NCI-H2081 (cell line): ENCODE results near the gene MAPKAPK2.

Experiments
- DNase-seq, 2 experiments: peaks; one replicate each; lab custom pipeline; 2025; lab: John Stamatoyannopoulos, UW

MAPKAPK2 gene

DNA sequence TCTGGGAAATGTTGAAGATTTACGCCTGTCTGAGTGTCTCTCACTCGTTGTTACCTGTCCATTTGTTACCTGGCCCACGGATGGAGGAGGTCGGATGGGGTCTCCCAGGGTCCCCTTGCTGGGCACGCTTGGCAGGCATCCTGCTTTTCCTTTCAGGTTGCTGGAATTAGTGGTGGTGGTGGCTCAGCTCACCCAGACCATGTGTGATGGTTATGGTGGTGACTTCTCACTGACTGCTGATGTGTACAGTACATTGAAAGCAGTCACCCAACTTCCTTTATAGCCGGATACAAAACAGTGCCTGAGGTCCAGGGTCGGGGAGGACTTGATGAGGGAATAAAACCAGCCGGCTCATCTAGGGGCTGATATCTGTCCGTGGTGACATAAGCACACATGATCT is 19.5 kb downstream of the MAPKAPK2 start:
- DNase-seq, result no peak

DNA sequence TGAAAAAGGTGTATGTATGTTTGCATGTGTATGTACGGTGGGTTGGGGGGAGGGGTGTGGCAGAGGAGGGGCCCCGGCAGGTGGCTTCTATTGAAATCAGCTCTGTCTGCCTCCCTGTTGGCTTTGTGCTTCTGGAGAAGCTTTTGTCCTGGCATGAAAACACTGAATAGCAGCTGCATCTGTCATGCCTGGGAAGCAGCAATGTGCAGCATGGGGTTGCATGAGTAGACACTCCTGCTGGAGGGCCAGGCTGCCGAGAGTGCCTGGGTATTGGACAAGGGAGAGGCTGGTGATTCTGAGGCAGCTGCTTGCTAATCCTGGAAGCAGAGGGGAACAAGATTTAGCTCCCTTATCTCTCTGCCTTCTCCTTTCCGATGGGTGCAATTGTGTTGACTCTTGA is 20.5 kb downstream of the MAPKAPK2 start:
- DNase-seq, result peak; percentile 83 to 86

DNA sequence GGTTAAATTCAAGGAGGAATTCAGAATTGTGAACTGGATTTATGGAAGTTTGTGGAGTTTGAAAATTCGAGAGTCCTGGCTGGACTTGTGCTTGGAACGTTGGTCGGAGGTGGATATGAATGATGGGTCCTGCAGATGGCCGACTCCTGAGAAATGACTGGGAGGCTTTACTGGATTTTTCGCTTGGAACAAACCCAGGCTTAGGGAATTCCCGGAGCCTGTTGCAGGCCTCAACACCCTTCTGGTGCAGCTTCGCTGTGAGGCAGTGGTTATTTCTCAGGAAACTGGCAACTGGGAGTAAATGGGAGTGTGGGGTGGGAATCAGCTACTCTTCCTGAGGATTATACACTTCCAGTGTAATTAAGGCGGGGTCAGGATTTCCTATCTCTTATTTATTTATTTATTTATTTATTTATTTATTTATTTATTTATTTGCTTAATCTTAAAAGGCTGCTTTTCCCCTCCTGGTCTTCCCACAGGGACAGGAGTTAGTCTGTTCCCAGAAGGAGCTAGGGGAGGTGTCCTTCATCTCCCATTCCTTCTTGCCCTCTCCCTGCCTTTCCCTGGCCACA is 21.1 kb downstream of the MAPKAPK2 start:
- DNase-seq, result no peak

DNA sequence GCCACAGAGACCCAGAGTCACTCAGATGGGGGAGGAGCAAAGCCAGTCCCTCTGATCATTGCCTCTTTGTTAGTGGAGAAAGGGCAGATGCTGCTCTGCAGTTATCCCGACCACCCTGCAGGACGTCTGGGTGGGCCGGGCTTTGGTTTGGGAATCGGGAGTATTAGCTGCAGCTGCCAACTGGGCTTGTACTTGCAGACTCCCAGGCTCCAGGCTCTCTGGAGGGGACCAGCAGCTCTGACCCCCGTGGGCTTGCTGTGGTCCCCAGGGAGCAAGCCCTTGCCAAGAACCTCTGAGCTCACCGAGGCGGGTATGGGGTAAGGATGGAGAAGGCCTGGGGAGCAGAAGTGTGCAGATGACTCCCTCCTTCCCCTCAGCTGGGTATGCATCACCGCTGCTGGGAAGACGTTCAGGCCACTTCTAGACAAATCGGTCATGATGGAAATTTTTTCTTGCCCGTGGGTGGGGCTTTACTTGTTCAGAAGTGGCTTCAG is 21.6 kb downstream of the MAPKAPK2 start:
- DNase-seq, result peak in 1 of 2 experiments; percentile 13

DNA sequence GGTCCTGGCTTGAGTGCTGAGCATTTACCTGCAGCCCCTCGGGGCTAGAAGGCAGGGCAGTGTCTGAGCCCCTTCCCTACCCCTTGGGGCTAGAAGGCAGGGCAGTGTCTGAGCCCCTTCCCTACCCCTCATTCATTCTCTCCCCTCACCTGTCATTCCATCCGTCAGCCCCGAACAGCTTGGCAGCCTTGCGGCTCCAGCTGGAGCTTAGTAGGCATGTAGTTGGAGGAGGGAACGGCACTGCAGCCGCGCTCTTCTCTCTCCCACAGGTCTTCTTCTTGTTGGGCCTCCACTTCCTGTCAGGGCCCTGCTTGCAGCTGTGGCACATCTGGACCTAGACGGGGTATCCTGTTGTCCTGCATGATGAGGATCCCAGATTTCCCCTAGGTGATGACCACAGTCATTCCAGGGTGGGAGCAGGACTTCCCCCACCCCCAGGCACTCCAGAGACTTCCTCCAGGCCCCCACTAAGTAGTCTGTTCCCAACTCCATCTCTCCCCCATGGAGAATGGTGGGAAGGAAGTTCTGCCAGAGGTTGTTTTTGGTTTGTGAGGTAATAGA is 22.2 kb downstream of the MAPKAPK2 start:
- no peak for DNase-seq

DNA sequence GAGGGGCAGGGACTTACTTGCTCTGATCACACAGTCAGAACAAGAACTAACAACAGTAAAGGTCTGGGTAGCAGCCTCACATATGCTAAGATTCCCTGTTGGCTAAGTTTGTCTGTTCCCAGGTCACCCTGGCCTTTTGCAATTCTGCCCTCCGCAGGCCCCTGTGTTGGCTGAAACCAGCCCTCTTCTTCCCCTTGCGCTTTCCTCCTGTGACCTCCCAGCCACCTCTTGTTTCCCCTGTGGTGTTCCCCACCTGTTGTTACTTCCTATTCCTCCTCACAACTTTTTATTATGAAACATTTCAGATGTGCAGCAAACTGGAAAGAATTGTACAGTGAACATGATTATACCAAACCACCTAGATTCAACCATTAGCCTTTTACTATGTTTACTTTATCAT is 23.4 kb downstream of the MAPKAPK2 start:
- no peak for DNase-seq

DNA sequence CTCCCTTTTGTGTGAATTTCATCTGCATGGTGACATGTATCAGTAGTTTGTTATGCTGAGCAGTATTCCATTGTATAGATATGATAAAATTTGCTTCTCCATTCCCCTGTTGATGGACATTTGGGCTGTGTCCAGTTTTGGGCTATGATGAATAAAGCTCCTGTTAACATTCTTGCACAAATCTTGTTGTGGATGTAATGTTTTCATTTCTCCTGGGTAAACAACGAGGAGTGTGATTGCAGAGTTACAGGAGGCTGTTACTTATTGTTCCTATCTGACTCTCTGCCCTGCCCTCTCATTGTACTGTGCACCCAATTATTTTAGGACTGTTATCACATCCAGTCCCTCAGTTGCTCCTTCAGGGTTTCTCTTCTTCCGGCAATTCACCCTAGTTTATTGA is 24.2 kb downstream of the MAPKAPK2 start:
- DNase-seq, result no peak

DNA sequence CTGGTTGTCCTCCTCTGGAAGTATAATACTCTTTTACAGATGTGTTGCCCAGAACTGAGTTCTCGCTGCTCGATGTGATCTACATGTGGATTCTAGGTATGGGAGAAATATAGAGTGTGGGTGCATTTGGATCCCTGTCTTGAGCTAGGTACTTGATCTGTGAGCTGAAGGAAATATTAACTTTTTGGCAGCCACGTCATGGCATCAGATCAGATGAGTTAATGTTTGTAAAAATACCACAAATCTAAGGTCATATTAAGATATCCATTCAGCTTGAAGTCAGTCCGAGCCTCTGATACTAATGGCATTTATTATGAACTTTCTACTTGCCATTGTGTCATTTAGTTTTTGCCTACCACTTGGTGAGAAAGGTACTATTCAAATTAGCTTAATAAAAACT is 24.6 kb downstream of the MAPKAPK2 start:
- DNase-seq, result no peak

DNA sequence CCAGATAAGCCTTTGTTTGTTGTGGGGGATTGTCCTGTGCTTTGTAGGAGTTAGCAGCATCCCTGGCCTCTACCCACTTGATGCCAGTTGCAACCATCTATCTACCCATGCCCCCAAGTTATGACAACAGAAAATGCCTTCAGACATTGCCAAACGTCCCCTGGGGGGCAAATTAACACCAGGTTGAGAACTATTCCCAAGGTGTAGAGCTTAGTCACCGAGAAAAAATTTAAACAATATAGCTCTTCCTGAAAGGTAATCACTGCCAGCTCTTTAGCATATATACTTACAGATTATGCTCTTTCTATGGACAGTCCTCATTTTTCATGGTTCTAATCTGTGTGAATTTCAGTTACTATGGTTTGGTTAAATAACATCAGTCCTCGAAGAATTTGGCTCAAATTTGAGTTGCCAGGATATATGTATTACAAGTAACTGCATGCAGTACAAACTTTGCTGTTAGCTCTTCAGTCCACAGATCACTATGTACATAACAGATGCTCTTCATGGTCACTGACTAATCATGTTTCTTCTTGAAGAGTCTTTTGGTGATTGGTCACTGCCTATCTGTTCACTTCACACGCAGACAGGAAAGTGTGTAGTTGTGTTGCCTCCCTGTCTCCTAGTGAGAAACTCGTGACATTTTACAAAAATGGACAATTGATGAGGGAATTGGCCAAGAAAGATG is 25.2 kb downstream of the MAPKAPK2 start:
- DNase-seq, result no peak

DNA sequence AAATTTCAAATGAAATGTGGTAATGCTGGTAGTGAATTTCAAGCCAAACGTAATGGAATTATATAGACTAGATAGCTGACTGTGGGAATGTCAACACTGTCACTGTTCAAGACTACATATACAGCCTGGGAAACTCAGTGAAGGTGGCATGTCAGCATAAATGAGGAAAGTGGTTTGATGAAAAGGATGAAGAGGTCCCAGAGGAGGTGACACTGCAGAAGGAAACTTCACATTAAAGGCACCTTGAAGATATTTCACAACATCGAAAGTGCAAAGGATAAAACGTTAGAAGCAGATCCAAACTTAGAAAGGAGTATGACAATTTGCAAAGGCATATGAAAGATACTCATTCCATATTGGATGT is 25.7 kb downstream of the MAPKAPK2 start:
- no peak for DNase-seq

DNA sequence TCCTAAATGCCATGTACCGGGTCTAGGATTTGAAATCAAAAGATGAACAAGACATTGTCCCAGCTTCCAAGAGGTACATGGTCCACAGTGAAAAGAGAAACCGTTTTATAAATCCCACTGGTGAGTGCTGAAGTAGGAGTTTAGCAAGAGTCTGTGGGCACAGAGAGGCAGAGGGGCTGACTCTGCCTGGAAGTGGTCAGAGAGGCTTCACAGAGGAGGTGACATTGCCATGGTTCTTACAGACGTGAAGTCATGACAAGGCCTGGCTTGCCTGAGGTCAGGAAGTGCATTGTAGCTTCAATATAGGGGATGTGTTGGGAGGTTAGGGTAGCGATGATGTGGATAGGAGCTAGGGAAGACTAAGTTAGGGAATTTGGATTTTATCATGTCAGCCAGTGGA is 28.4 kb downstream of the MAPKAPK2 start:
- DNase-seq, result no peak

DNA sequence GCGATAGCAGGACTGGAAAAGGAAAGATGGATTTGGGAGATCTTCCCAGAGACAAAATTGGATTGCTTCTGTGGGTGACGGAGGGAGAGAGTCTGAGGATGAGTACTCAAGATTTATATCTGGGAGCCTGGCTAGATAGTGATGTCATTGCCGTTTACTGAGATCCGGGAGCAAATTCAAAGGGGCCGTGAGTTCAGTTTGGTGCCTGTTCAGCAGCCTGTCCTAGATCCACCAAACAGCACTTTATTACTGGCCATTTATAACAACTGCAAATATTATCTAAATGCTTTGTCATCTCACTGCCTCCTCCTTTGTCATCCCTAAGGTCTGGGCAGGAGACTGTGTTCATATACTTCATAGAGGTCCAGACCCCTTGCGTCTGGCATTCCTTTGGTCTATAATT is 29.2 kb downstream of the MAPKAPK2 start:
- DNase-seq, result no peak

DNA sequence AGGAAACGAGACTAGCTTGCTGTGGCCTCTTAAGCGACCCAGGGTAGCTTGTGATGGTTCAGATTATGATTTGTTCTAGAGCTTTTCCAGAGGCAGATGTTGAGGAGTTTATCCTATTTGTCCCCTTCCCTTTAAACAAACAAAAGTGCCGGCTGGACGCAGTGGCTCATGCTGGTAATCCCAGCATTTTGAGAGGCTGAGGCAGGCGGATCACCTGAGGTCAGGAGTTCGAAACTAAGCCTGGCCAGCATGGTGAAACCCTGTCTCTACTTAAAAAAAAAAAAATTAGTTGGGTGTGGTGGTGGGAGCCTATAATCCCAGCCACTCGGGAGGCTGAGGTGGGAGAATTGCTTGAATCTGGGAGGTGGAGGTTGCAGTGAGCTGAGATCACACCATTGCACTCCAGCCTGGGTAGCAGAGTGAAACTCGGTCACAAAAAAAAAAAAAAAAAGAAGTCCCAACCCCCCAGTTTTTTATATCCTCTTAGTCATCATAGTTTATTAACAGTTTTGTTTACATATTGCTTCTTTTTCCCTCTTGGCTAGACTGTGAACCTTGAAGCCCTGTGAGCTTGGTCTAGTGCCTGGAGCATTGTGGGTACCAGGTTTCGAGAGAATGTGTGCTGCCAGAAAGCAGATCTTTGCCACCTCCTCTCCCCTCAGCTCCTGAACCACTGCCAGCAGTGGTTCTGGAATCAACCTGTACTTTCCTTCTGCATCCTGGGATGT is 29.8 kb downstream of the MAPKAPK2 start:
- DNase-seq, result no peak

DNA sequence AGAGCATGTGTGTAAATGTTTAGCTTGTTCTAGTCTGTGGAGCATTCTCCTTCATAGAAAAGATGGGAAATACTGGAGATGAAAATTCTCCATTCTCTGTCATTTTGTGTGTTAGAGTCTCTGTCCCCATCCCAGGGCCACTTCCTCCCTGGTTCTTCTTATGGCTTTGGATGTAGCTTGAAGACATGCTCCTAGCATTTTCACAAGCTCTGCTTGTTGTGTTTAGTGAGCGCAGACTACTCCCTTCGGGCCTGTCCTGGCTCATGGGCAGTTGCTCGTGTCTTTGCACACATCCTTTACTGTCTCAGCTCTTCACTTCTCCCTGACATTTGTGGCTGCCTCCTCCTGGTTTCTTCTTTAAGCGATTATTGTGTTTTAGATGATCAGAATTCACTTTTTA is 30.4 kb downstream of the MAPKAPK2 start:
- DNase-seq, result no peak

DNA sequence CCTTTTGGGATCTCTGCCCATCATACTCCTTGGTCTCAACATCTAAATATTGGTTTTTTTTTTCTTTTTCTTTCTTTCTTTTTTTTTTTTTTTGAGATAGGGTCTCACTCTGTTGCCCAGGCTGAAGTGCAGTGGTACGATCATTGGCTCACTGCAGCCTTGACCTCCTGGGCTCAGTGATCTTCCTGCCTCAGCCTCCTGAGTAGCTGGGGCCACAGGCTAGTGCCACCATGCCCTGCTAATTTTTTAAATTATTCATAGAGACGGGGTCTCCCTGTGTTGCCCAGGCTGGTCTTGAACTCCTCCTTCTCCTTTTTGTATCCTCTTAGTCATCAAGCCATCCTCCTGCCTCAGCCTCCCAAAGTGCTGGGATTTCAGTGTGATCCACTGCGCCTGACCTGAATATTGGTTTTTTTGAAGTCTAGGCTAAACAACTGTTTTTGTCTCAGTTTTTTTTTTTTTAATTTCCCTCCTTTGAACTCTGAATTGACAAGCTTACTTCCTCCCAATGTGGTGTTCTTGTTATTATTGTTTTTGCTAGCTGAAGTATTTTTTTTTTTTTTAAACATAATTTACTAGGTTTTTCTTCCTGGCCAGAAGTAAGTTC is 30.9 kb downstream of the MAPKAPK2 start:
- no peak for DNase-seq

DNA sequence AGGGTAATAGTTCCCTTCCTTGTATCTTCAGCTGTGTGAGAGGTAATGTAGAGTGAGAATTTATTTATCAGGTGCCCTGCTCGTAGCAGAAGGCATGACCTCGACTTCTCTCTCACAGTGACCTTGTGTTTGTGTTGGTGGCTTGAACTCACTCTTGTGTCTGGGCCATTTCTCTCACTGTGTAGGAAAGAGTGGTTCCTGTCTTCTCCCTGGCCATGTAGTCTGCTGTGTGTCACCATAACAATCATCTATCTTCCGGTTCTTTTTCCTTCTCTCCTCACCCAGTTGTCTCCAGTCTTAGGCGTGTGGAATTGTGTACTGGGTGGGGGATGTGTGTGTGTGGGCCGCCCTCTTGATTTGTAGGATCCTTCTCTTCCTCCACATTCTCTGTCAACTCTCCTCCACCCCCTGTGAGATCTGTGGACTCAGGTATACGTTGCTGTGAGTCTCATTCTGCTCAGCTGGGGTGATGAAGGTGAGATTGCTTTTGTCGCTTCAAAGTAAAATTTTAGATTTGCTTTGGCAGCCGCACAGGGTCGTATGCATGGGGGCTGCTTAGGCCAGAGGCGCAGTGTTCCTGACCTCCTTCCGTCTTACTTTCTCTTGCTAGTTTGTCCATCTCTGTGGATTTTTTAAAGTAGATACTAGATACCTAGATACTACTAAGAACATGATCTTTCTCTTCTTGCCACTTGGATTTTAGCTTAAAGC is 31.6 kb downstream of the MAPKAPK2 start:
- DNase-seq, result no peak

DNA sequence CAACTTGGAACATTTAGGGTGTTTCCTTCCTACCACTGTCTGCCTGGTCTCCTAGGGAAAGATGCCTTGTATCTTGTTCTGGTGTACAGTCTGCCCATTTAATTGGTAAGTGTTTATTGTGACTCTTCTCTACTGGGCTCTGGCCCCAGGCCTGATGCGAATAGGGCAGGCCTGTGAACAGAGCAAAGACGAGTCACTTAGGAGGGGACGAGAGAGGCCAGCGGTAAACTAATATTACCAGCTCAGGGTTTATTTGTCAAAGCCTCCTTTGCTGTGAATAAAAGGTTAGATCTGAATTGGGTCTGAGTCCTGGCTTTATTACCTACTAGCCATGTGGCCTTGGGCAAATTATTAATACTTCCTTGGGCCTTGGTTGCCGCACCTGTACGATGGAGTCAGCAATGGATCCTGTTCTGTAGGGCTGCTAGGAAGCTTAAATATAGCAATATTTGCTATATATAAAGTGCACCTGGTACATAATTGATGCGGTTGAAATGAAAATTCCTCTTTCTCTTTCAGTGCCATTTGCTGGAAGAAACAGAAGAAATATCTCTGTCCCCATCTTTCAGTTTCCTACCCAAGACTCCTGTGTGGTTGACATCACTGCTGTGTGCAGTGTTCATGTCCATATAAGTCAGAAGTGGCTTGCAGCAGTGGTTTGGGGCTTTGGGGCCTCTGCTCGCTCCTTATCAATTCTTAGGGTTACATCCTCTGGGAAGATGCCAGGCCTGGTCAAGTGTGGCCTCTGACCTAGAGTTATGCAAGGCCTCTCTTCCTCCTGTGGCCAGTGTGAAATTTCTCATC is 32.4 kb downstream of the MAPKAPK2 start:
- DNase-seq, result no peak

DNA sequence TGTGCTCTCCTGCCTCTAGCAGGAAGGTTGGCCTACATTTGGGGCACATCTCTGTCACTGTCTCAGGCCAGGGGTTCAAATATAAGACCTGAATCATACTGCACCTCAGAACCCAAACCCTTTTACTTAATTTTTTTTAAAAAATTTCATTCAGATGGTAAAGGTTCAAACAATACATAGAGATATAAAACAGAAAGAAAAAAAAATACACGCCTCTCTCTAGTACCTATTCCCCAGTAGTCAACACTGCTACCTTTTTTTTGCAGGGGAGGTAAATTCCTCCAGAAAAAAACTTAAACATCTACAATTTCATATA is 32.9 kb downstream of the MAPKAPK2 start:
- DNase-seq, result no peak

DNA sequence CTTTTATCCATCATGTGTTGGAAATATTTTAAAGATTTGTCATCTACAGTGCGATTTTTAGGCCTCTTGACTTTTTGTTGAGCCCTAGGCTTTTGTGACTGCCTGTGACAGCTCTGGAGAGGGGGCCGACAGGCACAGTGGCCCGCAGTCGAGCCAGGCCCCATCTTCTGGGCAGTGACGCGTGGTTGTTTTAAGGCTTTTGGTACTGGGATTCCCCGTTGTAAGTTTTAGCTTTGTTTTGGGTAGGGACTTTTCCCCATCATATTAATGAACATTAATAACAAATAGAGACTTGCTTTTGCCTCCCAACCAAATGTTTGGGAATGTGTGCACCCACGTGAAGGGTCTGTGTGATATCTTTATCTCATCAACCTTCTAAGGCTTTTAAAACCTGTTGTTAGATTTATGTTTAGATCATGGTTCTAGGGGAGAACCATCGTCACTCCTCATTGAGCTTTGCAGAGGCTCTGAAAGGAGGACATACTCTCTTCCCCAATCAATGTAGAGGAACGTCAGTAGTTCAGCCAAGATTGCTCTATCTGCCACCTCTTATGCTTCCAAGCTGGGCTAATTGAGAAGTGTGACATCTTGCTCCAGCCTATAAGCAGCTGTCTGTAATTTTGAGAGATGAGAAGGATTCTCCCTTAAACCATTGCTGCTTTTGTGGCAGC is 34.6 kb downstream of the MAPKAPK2 start:
- no peak for DNase-seq

DNA sequence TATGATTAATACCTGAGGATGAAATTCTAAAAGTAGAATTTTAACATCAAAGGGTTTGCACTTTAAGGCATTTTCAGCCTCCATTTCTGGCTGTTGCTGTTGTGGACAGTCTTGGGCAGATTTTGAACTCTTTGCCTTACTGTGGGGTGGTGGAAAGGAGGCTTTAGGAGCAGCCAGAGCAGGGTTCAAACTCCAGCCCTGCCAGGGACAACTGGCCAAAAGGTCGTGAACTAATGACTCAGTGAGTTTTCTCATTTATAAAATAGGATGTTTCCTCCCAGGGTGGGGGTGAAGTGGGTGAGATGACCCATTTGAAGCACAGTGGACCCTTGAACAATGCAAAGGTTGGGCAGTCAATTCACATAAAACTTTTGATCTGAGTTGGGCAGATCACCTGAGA is 36.7 kb downstream of the MAPKAPK2 start:
- DNase-seq, result no peak
